GM18519 (cell line): Measurements from ENCODE around the gene MPP3.
"Not testable (repeated sequence)": the region's sequence is repeated elsewhere in the genome, so short reads cannot be mapped to it uniquely, and the experiment has no call there.

Experiments
- ATAC-seq: cut with Tn5 transposase; IDR thresholded peaks from one replicate; pipeline ENCODE4 v1.9.1; 2021; ENCODE audit warnings: mild to moderate bottlenecking, moderate library complexity; ENCODE audit not compliant: unreplicated experiment, low FRiP score

The MPP3 gene, protein sequence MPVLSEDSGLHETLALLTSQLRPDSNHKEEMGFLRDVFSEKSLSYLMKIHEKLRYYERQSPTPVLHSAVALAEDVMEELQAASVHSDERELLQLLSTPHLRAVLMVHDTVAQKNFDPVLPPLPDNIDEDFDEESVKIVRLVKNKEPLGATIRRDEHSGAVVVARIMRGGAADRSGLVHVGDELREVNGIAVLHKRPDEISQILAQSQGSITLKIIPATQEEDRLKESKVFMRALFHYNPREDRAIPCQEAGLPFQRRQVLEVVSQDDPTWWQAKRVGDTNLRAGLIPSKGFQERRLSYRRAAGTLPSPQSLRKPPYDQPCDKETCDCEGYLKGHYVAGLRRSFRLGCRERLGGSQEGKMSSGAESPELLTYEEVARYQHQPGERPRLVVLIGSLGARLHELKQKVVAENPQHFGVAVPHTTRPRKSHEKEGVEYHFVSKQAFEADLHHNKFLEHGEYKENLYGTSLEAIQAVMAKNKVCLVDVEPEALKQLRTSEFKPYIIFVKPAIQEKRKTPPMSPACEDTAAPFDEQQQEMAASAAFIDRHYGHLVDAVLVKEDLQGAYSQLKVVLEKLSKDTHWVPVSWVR

DNA sequence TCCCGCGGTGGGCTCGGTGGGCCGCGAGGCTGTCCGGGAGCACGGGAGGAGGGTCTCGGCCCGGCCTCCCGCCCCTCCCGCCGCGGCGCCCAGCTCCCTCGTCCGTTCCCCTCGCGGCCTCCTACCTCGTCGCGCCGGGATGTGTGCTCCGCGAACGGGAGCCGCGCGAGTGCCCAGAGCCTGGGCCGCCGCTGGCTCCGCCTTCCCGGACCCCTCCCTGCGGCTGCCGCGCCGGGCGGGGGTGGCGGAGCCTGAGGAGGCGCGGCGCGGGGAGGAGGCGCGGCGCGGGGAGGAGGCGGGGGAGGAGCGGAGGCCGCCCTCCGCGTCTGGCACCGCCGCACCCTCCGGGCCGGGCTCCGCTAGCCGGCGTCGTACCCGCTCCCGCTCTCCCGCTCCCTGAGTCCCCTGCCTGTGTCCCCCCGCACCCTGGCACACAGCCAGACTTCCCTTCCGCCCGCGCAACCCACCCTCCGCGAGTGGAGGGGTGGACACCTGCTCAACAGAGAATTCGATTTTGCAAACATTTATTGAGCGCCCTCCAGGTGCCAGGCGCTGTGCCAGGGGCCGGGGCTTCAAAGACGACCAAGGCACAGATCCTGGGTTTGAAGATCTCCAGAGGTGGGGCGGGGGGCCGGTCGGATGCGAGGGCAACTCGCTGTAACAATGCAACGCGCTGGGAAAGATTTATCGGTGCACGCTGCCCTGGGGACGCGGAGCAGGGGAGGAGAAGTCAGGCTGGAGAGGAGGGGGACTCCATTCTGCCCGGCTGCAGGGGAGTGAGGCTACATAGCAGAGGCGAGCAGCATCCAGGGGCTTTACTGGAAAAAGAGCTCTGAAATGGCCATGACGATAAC is at the start of gene MPP3:
TSS of gene MPP3 (minus strand) at position 171 of the 854 bp plus-strand sequence. CDS start 1,240 bp downstream, outside the sequence.
- no peak for ATAC-seq

DNA sequence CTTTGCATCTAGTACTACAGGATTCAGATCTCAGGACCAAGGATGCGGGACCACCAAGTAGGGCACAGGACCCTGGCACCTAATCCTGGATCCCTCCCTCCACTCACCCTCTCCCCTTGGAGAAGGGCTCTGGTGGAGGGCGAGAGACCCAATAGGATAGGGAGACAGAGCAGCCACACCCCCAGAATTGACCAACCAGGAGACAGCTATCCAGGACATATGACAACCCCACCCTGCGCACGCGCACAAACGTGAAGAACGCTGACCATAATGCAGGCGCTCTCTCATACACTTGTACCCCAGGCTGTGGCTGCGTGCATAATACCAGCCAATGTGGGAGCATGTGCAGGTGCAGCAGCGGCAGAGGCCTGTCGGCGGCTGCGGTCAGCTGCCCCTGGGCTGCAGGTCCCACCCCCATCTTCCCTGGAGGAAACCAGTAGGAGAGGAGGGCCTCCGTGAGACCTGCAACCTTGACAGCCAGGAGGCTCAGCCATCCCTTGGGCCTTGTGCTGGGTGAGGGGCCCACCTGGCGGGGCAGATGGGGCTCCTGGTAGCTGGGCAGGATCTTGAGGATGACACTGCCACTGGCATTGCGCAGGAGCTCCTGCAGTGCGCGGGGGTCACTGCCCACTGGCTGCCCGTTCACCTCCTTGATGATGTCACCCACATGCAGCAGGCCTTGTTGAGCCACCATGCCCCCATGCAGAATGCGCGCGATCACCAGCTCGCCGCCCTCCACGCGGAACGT is 49.0 kb upstream of the MPP3 start:
- ATAC-seq, result no peak

DNA sequence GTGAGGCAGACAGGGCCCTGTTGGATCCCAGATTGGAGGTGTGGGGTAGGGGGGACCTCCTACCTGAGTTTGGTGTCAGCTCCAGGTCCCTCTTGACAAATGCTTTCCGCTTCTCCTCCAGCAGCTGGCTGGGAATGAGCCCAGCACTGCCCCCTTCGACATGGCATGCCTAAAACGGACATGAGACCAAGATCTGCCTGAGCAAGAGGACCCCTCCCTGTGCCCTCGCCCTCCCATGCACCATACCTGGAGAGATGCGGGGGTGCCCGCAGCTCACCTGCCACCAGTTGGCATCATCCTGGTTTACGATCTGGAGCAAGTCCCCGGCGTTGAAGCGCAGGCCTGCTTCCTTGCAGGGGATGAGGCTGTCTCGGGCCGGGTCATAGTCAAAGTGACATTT is 48.2 kb upstream of the MPP3 start:
- no peak for ATAC-seq

DNA sequence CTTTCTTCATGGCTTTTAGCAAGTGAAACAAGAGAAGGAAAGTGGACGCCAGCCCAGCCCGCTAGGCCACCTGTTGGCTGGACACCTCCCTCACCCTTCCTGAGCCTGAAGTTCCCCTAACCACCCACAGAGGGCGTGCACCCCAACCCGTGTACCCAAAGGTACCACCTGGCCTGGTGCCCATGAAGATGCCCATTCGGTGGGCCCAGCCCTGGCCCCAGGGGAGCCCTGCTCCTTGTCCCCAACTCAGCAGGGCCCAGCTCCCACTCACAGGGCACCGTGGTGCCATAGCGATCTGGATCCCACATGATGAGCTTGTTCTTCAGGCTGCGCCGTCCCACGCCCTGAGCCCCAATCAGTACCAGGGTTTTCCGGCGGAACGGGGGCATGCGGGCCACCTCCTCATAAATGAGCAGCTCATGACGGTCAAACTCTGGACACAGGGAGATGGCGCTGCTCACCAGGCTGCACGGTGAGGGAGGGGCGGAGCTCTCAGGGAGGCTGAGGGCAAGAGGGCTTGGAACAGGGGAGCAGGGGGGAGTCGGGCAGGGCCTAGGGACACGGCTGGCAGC is 47.6 kb upstream of the MPP3 start:
- no peak for ATAC-seq

DNA sequence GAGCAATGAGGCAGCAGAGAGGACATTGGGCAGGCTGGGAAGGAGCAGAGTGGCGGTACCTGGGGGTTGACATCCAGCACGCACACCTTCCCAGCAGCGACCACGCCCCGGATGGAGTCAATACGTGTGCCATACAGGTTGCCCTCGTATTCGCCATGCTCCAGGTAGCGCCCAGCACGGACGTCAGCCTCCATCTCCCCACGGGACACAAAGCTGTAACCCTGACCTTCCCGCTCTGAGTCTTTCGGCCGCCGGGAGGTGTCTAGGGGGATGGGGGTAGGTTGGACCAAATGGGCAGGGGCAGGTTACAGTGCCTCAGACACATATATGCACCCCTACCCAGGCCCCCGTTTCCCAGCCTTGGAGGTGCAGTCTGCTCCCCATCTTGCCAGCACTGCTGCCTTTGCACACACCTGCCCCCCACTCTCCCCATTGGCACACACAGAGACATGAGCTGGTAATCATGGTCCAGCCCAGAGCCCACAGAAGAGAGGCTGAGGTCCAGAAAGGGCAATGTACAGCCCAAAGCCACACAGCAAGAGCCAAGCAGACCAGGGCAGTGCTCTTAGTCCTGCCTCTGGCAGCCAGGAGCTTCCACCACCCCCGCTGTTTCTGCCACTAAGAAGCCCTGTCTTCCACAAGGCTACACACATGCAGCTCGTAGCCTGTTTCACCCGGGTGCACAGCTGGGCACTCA is 46.9 kb upstream of the MPP3 start:
- no peak for ATAC-seq

DNA sequence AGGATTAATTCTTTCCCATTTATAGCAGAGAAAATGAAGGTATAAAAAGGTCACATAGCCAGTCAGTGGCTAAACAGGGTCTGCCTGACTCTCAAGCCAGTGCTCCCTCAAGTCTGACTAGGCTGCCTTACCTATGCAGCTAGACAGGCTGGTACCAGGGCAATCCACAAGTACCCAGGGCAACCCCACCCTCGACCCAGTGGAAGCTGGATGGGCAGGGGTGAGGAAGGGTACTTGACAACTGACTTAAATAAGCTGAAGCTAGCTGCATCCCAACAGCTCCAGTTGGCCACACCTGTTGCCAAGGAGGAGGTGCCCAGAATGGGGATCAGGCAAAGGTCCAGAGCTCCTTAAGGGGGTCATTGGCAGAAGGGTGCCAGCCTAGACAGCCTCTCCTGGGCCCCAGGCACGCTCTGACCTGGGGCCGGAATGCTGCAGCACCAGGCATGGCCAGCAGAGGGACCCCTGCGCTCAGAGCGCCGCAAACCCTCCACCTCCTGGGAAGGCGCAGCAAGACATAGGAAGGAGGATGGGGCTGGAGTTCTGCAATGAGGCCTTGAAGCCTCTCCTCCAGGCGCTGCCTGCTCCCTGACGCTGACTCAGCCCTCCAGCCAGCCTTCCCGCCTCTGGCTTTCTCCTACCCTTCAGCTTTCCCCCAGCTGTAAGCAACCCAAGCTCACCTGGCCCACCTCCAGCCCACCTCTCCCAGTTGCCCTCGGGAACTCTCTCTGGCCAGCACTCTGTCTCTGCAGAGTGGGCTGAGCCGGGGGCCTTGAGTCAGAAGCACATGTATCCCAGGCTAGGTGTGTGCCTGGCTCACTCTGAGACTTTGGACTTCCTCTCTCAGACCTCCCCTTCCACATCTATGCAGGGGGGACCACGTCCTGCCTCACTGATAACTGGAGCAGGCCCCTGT is 45.6 kb upstream of the MPP3 start:
- no peak for ATAC-seq

DNA sequence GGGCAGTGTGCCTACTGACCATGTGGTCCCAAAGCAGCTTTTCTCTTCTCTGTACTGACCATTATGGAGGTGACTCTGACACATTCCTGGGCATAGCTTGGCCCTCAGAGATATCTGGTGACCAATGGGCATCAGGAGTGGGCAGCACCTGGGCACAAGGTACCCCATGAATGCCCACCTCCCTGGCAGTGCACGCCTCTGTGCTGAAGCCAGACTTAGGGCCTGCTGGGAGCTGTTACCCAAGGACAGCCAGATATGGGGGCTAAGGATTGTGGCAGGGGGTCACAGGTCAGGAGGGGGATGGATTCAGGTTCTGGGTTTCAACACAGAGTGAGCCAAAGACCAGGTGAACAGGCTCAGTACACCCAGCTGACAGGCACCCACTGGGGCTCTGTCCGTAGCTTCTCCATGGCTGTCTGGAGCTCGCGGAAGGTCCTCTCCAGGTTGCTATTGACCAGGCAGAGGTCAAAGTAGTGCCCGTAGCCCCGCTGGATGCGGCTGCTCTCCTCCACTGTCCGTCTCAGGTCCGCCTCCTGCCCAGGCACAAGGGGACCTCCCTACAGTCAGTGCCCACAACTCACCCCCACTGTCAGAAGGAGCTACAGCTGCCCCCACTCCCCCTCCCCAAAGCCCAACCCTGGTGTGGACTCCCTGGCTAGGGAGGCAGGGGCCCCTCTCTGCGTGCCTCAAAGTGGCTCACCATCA is 44.7 kb upstream of the MPP3 start:
- no peak for ATAC-seq

DNA sequence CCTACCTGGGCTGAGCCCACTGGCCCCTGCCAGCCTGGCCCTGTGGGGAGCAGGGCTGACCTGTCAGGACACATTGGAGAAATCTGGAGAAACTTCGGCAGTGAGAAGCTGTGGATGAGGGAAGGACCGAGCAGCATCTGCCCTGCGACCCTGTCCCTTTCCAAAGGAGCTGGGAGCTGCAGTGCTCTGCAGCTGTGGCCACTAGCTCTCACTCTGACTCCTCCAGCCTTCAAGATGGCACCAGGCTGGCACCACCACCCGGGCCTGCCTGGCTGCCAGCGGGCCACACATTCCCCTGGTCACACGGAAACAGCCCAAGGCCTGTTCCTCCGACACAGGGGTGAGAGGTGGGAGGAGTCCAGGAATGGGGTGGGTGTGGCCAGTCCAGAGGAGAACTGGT is 44.1 kb upstream of the MPP3 start:
- ATAC-seq, result no peak

DNA sequence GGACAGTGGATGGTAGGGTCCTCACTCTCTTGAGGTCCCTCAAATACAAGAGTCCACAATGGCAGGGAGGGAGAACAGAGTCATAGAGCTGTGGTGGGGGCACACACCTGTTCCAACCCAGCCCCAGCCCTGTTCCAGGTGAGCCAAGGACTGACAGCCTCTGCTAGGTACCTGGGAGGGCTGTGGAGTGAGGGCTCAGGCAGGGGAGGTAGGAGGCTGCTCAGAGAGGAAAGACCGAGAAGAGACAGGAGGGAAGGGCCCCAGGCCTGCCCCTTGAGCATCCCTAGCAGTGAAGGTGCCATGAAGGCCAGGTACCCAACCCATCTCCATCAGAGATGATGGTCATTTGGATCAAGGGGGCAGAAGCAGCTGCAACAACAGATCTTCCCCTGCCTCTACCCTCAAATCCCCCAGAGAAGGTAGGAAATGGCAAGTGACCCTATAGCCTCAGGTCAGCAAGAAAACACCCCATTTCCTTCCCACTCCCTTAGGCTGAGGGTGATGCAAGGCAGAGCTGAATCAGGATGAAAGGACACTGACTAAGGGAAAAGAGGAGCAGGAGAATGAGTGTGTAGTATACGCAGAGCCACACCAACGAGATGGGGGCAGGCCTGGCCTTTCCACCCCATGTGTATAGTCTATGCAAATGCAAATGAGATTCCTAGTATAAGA is 42.7 kb upstream of the MPP3 start:
- ATAC-seq, result no peak

DNA sequence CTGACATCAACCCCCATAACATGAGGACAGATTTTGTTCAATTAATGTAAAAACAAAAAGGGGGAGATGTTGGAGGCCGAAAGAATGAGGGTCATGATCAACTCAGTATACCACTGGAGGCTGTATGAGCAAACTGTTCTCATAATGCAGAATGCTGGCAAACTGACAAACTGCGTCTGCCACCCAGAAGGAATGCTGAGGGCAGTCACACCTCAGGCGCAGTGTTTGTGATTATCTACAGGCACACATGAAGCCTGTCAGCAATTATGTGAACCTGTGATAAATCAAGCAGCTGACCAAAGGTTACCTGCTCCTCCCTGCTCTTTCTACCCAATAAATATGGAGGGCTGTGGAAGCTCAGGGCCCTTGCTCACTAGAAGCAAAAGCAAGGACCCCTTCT is 41.3 kb upstream of the MPP3 start:
- ATAC-seq, result no peak

DNA sequence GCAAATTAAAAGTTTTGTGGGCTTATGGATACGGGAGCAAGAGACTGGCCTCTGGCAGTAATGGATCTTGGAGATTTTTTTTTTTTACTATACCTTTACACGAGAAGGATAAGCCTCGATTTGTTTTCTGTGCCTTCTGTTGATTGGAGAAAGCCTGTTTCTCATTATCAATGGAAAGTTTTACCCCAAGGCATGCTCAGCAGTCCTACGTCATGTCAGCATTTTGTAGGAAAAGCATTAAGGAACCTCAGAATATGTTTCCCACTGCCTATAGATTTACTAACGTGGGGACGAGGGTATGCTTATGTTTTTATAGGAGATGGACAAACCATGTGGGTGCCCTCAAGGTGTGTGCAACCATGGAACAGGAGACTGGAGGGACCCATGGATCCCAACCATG is 40.9 kb upstream of the MPP3 start:
- no peak for ATAC-seq

DNA sequence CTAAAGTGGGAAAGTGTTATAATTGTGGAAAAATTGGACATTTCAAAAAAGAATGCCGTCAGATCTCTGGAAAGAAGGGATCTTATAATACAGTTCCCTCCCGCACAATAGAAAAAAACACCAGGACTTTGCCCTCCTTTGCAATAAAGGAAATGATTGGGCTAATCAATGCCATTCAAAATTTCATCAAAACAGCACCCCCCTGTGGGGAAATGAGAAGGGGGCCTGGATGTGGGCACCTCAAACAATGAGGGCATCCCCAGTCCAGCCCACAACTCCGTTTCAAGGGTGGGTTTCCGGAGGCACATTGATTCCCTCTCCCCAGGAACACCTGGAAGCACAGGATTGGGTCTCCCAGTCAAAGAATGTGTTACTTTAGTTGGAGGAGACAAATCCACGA is 40.1 kb upstream of the MPP3 start:
- no peak for ATAC-seq

DNA sequence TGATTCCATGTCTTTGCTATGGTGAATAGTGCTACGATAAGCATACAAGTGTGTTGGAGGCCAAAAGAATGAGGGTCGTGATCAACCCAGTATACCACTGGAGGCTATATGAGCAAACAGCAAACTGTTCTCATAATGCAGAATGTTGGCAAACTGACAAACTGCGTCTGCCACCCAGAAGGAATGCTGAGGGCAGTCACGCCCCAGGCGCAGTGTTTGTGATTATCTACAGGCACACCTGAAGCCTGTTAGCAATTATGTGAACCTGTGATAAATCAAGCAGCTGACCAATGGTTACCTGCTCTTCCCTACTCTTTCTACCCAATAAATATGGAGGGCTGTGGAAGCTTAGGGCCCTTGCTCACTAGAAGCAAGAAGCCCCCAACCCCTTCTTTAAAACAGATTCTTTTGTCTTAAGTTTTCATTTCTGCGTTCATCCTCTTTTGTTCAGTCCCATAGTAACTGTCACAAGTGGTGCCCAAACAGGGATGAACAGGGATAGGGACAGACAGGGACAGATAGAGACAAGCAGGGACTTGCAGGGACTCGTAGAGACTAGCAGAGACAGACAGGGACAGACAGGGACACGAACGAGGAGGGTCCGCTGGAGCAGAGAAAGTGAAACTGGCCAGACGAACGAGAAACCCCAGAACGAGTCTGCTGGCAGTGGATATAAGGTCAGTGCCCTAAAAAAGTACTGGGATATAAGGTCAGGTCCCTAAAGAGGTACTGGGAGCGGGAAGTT is 39.2 kb upstream of the MPP3 start:
- ATAC-seq, result no peak

DNA sequence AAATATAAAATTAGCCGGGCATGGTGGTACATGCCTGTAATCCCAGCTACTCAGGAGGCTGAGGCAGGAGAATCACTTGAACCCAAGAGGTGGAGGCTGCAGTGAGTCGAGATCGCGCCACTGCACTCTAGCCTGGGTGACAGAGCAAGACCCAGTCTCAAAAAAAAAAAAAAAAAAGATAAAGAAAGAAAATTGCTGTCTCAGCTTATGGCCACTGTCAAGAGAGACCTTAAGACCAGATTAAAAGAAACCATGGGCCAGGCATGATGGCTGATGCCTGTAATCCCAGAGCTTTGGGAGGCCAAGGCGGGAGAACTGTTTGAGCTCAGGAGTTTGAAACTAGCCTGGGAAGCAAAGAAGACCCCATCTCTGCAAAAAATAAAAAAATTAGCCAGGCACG is 36.1 kb upstream of the MPP3 start:
- ATAC-seq, result not testable (repeated sequence)

DNA sequence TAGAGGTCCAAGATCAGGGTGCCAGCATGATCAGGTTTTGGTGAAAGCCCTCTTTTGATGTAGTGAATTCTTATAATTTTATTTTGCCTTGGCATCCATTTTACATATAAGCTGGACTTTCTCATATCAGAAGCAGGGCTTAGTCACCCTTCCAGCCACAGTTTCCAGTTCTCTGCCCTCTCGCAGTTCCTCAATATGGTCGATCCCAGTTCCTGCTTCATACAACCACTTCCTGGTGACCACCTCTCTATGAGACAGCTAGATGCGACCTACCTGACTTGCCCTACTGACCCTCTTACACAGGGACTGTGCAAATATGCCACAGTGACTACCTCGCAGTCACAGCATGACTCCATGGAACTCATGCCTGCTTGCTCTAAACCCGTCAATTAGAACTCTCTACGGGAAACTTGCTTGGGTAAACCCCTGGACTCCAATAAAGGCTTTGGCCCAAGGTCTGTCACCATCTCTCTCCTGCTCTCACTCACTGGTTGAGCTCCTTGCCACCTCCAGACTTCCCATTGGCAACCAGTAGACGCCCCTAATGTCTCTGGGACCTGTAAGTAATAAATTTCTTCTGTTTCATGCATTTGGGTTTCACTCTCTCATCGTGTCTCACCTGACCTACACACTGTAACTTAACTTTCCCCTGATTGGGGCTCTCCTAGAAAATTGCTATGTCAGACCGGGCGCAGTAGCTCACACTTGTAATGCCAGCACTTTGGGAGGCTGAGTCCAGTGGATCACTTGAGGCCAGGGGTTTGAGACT is 35.5 kb upstream of the MPP3 start:
- ATAC-seq, result no peak
